HCT116 (cell line): Measurements from ENCODE around the gene UBE2O. TPM values are rescaled to one million over a fixed set of nuclear protein-coding genes. Genes with fewer than 3 reads are reported as not detected.

ENCODE experiments used
- ATAC-seq: fragments of 200-7000 bp; cut with Tn5 transposase; 2 replicates; pipeline ENCODE4 v1.9.1; 2020; ENCODE audit warnings: mild to moderate bottlenecking, moderate library complexity
- BruUV-seq: library from RNA; stranded (reverse); fragments of 400-500 nt; replicated peaks from 2 replicates; lab custom pipeline; 2021; lab: Mats Ljungman, UMichigan
- CTCF ChIA-PET: fragments of 300-600 bp; sonication (Branson Sonifier 250); formaldehyde crosslinking; loops from one replicate; lab custom pipeline; 2021; ENCODE audit warnings: antibody characterized with exemption; lab: Charles Lee
- POLR2A ChIA-PET: fragments of 300-600, 350-600 bp; sonication (Branson Sonifier 250); formaldehyde crosslinking; loops from one replicate; lab custom pipeline; 2021; ENCODE audit warnings: antibody characterized with exemption; lab: Charles Lee
- RAD21 ChIA-PET, 2 experiments: fragments of 300-600 bp; sonication (Branson Sonifier 250); formaldehyde crosslinking; loops; one replicate each; lab custom pipeline; 2023; ENCODE audit warnings: low total read pairs in 2 of 2; ENCODE audit not compliant: uncharacterized antibody in 2 of 2, unreplicated experiment in 2 of 2, low non-redundant PET in 1 of 2; lab: Charles Lee
- DNase-seq: peaks from one replicate; pipeline ENCODE4 v3.0.0-alpha.2; 2010; ENCODE audit warnings: low read depth, low spot score
- H2AFZ ChIP-seq: fragments of 200-600 bp; shearing (Covaris generic), sonication (generic); 2 replicates; pipeline ENCODE4 v1.6.1; 2017; ENCODE audit warnings: low read depth, mixed run types, mixed read lengths, antibody characterized with exemption, low read length; ENCODE audit not compliant: poor library complexity, severe bottlenecking
- H3K27ac ChIP-seq: 2 replicates; pipeline ENCODE4 v1.5.1; 2012; ENCODE audit warnings: low read depth, low read length
- H3K27me3 ChIP-seq: fragments of 200-600 bp; sonication (generic); 2 replicates; pipeline ENCODE4 v1.6.1; 2016; ENCODE audit warnings: mixed run types, low read length, mixed read lengths; ENCODE audit not compliant: insufficient read depth
- H3K36me3 ChIP-seq, 2 experiments: fragments of 200-500 bp in 1 of 2; fragments of 200-600 bp in 1 of 2; sonication (Bioruptor generic) in 1 of 2; sonication (generic) in 1 of 2; 2 replicates each; pipeline versions ENCODE4 v1.5.1 to v1.6.1; 2014 to 2016; ENCODE audit warnings: low read length in 2 of 2, inconsistent platforms in 1 of 2, mixed read lengths in 1 of 2, mixed run types in 1 of 2; ENCODE audit not compliant: insufficient read depth in 2 of 2, control insufficient read depth in 1 of 2
- H3K4me1 ChIP-seq, 2 experiments: fragments of 200-600 bp in 1 of 2; sonication (generic) in 1 of 2; 2 replicates each; pipeline versions ENCODE4 v1.5.1 to v1.6.1; 2012 to 2017; ENCODE audit warnings: low read length in 2 of 2, inconsistent platforms in 1 of 2, mild to moderate bottlenecking in 1 of 2, mixed read lengths in 1 of 2, mixed run types in 1 of 2, moderate library complexity in 1 of 2; ENCODE audit not compliant: insufficient read depth in 2 of 2, control insufficient read depth in 1 of 2
- H3K4me2 ChIP-seq: fragments of 200-600 bp; sonication (generic); 2 replicates; pipeline ENCODE4 v1.6.1; 2017; ENCODE audit warnings: mixed run types, low read length, mixed read lengths
- H3K4me3 ChIP-seq, 2 experiments: fragments of 200-600 bp in 1 of 2; sonication (generic) in 1 of 2; replicated peaks in 1 of 2; 2 replicates each; pipeline ENCODE4 v1.5.1; 2011 to 2016; ENCODE audit warnings: low read length in 2 of 2, control low read depth in 1 of 2, low read depth in 1 of 2, mild to moderate bottlenecking in 1 of 2, mixed read lengths in 1 of 2, mixed run types in 1 of 2
- H3K79me2 ChIP-seq: fragments of 200-600 bp; sonication (generic); 2 replicates; pipeline ENCODE4 v1.6.1; 2017; ENCODE audit warnings: mild to moderate bottlenecking, mixed run types, low read length, moderate library complexity, mixed read lengths; ENCODE audit not compliant: insufficient read depth
- H3K9ac ChIP-seq: fragments of 200-600 bp; sonication (generic); 2 replicates; pipeline ENCODE4 v1.6.1; 2016; ENCODE audit warnings: low read length, mixed read lengths
- H3K9me2 ChIP-seq: fragments of 200-600 bp; sonication (generic), shearing (Covaris generic); 2 replicates; pipeline ENCODE4 v1.6.1; 2017; ENCODE audit warnings: mixed run types, mild to moderate bottlenecking, moderate library complexity; ENCODE audit not compliant: insufficient read depth
- H3K9me3 ChIP-seq, 2 experiments: fragments of 200-500 bp in 1 of 2; fragments of 200-600 bp in 1 of 2; sonication (Bioruptor generic) in 1 of 2; sonication (generic) in 1 of 2; 2 replicates each; pipeline ENCODE4 v1.6.1; 2014 to 2017; ENCODE audit warnings: low read length in 2 of 2, mixed read lengths in 2 of 2, inconsistent platforms in 1 of 2, low read depth in 1 of 2, mild to moderate bottlenecking in 1 of 2, mixed run types in 1 of 2, moderate library complexity in 1 of 2; ENCODE audit not compliant: control insufficient read depth in 1 of 2, insufficient read depth in 1 of 2
- H4K20me1 ChIP-seq: fragments of 200-600 bp; sonication (generic), shearing (Covaris generic); 2 replicates; pipeline ENCODE4 v1.6.1; 2017; ENCODE audit warnings: mixed run types, mild to moderate bottlenecking, moderate library complexity; ENCODE audit not compliant: insufficient read depth
- CEBPB ChIP-seq: IDR thresholded peaks from 2 replicates; pipeline ENCODE4 v1.6.1; 2012; ENCODE audit warnings: low read depth
- ELF1 ChIP-seq: IDR thresholded peaks from 2 replicates; pipeline ENCODE4 v1.6.1; 2012; ENCODE audit warnings: low read depth, borderline replicate concordance
- FOSL1 ChIP-seq: IDR thresholded peaks from 2 replicates; pipeline ENCODE4 v1.6.1; 2012; ENCODE audit warnings: low read depth
- SIN3A ChIP-seq: IDR thresholded peaks from 2 replicates; pipeline ENCODE4 v1.6.1; 2012; ENCODE audit warnings: low read depth
- SRF ChIP-seq: IDR thresholded peaks from 2 replicates; pipeline ENCODE4 v1.6.1; 2012; ENCODE audit warnings: low read depth
- YY1 ChIP-seq: IDR thresholded peaks from 2 replicates; pipeline ENCODE4 v1.6.1; 2011; ENCODE audit warnings: low read length, low read depth, moderate library complexity, mild to moderate bottlenecking; ENCODE audit not compliant: insufficient replicate concordance; ENCODE audit errors: extremely low read depth
- ZFX ChIP-seq: fragments of 450-650 bp; IDR thresholded peaks from 2 replicates; pipeline ENCODE4 v1.6.1; 2017
- ZNF274 ChIP-seq: fragments of 200-500 bp; sonication (Bioruptor generic); IDR thresholded peaks from 2 replicates; pipeline ENCODE4 v1.6.1; 2014; ENCODE audit warnings: mild to moderate bottlenecking, low read depth, low read length, inconsistent platforms
- intact Hi-C: fragments of 100-400 bp; cut with micrococcal nuclease; formaldehyde crosslinking; loops from 2 replicates; pipeline ENCODE4 v1.10.0; 2022
- total RNA-seq: library from RNA; stranded (reverse); gene quantifications from one replicate; pipeline ENCODE4 v1.2.1, GENCODE V29; 2021; ENCODE audit not compliant: unreplicated experiment
- TF ChIP-seq, protein P1 (sequence below): IDR thresholded peaks from 2 replicates; pipeline ENCODE4 v1.6.1; 2012

The UBE2O gene
- total RNA-seq, 1 experiment from 2014 or later = 59.1 TPM

DNA sequence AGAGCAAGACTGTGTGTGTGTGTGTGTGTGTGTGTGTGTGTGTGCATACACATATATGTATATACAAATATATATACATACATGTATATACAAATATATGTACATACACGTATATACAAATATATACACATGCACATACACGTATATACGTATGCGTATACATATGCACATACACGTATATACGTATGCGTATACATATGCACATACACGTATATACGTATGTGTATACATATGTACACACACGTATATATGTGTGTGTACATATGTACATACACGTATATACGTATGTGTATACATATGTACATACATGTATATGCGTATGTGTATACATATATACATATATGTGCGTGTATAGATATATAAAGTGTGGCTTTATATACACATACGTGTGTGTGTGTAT is 37.2 kb downstream of the UBE2O start:
- H3K27ac ChIP-seq = no peak overlapping the region
- RAD21 ChIA-PET = no interaction called here
- H3K9me3 ChIP-seq = no peaks in the 10 kb centered on the region
- CTCF ChIA-PET = interaction anchor here (0.6 kb wide), 1 partner anchor 53 kb away, joined by 3 read pairs; no protein-coding TSS in a partner anchor
- no peaks in the 10 kb centered on the region for H3K4me1 ChIP-seq
- no peaks in the 10 kb centered on the region for H3K27me3 ChIP-seq
- H4K20me1 ChIP-seq = peaks cover 8% of the 10 kb centered on the region; the same call in 1 of the 2 replicates
- no TSS peak for BruUV-seq
- H2AFZ ChIP-seq = no peak overlapping the region
- H3K79me2 ChIP-seq = peaks cover 91% of the 10 kb centered on the region
- no peak overlapping the region for H3K9ac ChIP-seq
- POLR2A ChIA-PET = no interaction called here
- H3K9me2 ChIP-seq = no peaks in the 10 kb centered on the region
- peaks cover 0 to 4% of the 10 kb centered on the region in 2 experiments; a peak in 1 of 4 replicates for H3K36me3 ChIP-seq
- no peak for ATAC-seq
- no peak overlapping the region for H3K4me3 ChIP-seq
- H3K4me2 ChIP-seq = no peak overlapping the region
- intact Hi-C loops = no loop called here
- DNase-seq = no peak
- TF ChIP-seq ZNF274 (no peak), SIN3A (no peak), ZFX (no peak)

DNA sequence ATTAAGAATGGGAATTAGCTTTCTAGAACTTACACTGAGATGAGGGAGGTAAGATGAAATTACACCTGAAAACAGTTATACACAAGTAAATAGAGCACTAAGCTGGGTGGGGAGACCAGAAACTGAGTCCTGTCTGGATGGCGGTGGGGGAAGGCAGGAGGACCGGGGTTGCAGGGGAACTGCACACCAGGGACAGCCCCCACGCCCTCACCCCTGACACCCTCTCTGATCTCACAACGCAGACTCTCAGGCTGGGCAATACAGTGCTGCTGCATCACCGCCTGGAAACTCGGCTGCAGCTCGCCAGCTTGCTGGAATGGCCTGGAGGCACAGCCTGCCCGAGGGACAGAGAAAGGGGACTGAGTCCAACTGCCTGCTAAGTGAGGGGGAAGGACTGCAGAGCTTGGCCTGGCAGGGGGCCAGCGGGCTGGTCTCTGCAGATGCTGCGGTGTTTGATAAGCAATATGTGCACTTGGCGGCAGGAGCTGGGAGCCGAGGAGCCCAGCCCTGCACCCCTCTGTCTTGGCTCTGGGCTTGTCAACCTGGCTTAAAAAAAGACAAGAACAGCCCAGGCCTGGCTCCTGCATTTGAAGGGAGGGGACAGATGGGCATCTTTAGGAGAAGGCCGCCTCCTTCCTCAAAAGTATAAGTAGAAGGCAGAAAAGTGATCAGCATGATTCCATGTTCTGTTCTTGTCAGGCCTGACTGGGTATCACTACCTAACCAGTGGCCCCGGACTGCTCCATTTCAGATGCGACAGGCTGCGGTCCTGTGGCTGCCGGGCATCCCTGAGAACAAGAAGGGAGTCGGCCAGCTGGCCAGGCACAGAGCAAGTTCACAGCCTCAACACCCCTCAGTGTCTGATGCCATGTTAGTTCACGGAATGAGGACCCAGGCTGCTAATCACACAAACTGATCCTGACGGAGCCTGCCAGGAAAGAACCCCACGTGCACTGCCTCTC is 38.3 kb downstream of the UBE2O start:
- no peaks in the 10 kb centered on the region for H3K9me3 ChIP-seq
- intact Hi-C loops = no loop called here
- H3K4me2 ChIP-seq = no peak overlapping the region
- ChIA-PET RAD21 (no interaction called here), POLR2A (no interaction called here), CTCF (interaction anchor here (0.6 to 4.7 kb wide), 3 partner anchors 17 to 52 kb away, joined by 3 to 24 read pairs (median 10); no protein-coding TSS in a partner anchor)
- H3K9ac ChIP-seq = no peak overlapping the region
- peaks cover 87% of the 10 kb centered on the region for H3K79me2 ChIP-seq
- DNase-seq (no peak), ATAC-seq (no peak)
- no peak overlapping the region for H3K4me3 ChIP-seq
- H3K36me3 ChIP-seq = peaks cover 0 to 4% of the 10 kb centered on the region in 2 experiments; a peak in 1 of 4 replicates
- no peak overlapping the region for H3K27ac ChIP-seq
- no peaks in the 10 kb centered on the region for H3K27me3 ChIP-seq
- TF ChIP-seq FOSL1 = no peak
- TF ChIP-seq YY1 = no peak
- TF ChIP-seq, protein P1, sequence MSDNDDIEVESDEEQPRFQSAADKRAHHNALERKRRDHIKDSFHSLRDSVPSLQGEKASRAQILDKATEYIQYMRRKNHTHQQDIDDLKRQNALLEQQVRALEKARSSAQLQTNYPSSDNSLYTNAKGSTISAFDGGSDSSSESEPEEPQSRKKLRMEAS = no peak
- TF ChIP-seq ZFX = no peak
- TF ChIP-seq SRF = no peak
- no peak for TF ChIP-seq ELF1
- no peak for TF ChIP-seq CEBPB
- BruUV-seq = no TSS peak
- no peak overlapping the region for H2AFZ ChIP-seq
- H3K9me2 ChIP-seq = no peaks in the 10 kb centered on the region
- H4K20me1 ChIP-seq = peaks cover 4% of the 10 kb centered on the region; the same call in 1 of the 2 replicates
- H3K4me1 ChIP-seq = no peaks in the 10 kb centered on the region; a peak in 1 of 4 replicates
